NCI-H146 (cell line): ENCODE results near the gene KPTN.

Source experiments
- DNase-seq: peaks from one replicate; lab custom pipeline; 2025; lab: John Stamatoyannopoulos, UW

KPTN gene

DNA sequence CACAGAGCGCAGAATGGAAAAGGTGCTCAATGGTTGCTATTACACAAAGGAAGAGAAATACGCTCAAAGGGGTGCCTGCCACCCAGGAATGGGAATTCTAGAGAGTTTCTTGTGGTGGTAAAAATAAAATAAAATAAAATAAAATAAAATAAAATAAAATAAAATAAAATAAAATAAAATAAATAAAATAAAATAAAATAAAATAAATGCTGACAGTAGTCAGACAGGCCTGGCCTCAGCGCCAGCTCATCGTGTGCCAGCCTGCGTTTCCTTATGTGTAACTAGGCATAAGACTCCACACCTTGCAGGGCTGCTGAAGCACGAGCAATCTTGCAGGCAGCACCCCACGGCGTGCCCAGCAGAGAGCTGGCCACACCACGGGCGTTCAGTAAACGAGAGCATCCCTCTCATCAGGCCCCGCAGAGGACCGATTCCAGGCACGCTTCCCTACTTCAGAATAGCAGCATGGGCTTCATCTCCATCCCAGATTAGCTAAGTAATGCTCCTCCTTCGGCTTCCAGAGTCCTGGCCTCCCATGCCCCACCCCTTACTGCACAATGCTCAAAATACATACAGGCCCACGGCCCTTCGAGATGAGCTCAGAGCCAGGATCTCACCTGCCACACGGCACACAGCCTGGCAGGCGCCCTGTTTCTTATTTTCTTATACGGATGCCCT lies 25.3 kb upstream of the KPTN start:
- no peak for DNase-seq

DNA sequence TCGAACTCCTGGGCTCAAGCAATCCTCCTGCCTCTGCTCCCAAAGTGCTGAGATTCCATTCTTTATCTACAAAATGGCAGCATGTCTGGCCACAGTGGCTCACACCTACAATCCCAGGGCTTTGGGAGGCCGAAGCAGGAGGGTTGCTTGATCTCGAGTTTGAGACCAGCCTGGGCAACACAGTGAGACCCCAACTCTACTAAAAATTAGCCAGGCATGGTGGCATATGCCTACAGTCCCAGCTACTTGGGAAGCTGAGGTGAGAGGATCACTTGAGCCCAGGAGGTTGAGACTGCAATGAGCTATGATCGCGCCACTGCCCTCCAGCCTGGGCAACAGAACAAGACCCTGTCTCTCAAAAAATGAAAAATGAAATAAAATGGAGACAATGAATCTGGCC lies 24.7 kb upstream of the KPTN start:
- DNase-seq = no peak

DNA sequence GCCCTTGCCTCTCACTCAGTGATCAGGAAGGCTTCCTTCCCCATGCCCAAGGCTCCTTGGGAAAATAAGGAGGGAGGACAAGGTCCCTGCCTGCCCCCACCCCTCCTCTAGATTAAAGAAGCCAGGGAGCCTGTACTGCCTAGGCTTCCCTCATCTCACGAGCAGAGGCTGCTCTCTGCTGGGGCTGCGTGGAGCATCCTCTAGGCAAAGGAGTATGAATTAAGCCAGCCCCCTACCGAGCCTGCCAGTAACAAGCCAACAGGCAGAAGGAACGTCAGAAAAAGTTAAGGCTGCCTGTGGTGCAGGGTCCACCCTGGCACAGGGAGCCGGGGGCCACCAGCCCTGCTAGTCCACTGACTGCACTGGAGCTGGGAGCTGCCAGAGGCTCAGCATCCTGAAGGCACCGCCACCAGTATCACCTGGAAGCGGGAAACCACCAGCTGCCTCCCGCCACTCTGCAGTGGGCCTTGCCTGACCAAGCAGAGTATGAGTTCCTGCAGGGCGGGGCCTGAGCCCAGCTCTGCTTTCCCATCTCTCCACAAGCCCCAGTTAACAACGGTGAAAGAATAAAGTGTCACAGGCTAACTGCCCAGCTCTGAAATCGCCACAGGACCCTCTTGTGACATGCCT lies 24.0 kb upstream of the KPTN start:
- no peak for DNase-seq

DNA sequence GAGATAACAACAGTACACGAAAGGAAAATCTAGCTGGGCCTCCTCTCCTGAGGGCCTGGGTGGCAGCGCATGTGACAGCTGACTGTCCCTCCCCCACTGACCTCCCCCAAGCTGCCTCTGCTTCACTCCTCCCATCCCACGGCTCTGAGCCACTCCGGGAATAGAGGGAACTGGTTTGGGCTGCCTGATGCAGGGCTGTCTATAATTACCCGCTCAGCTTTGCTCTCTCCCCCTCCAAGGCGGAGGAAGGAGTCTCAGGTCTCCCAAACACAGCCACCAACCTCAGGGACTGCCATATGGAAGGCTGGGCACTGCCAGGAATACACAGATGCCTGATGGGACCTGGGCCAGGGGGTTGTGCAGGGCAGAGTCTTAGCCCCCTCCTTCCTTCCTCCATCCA lies 23.0 kb upstream of the KPTN start:
- DNase-seq = no peak

DNA sequence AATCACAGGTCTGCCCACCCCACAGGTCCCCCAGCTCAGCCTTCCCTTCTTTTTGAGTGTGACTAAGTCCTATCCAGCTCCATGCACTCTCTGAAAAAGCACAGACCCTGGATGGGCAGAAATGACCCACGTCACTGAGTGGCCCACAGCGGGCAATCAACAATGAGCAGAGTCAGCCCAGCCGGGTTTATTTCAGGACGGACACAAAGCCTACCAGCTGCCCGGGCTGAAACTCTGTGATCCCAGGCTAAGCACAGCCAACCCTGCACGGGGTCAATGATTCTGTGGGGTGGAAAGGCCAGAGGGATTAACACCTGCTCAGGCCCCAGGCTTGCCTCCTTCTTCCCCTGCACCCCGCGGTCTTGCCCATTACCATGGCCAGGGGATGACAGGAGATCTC lies 22.4 kb upstream of the KPTN start:
- no peak for DNase-seq

DNA sequence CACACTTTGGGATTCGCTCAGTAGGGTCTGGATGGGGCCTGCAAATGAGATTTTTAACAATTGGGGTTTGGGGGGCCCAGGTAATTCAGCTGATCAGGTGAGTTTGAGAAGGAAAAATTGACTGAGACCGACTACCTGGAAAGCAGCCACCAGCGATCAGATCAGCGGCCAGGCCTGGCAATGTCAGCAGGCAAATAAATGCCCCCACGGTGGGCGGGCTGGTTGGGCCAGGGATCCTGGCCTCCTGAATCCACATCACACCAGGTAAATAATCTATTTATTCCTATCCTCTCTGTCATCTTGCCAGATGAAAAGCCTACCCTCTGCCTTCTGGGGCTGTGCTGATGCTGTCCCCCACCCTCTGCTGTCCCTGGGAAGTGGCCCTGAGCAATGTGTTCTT lies 21.5 kb upstream of the KPTN start:
- DNase-seq = no peak

DNA sequence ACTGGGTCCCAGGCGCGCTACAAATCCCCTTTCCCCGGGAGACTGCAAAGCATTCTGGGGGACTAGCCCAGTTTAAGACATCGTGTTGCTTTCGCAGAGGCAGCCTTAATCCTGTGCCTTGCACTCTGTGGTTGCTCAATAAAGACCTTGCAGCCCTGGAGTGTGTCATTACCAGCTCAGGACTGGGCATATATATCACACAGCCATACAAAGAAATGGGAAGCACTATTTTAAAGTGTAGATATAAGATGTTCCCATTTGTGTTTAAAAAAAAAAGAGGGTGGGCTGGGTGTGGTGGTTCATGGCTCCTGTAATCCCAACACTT lies 19.8 kb upstream of the KPTN start:
- no peak for DNase-seq

DNA sequence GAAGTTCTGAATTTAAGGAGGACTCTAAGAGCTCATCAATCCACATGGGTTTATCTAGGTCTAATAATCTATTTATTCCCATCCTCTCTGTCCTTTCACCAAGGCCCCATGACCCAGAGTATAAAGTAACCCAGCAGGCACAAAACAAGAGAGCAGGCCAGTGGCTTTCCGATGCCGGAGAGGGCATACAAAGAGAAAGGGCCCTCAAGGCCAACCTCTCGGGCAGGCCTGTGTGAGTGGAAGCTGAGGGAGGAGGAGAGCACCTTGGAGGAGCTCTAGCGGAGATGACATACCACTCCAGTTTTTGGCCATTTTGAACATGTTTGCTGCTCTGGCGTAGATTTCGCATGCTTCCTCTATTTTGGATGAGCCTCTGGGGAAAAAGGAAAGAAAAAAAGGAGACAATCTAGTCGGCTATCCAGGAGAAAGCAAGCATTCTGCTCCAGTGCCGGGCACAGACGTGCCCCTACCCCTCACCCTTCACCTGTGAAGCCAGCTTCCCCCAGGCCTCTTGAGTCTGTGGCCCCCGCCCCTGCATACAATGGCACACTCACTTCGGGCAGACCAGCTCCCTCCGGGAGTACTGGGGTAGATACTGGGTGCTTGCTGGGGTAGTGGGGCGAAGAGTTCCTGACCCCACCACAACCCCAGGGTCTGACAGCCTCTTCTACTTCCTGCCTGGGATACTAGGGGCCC lies 19.3 kb upstream of the KPTN start:
- no peak for DNase-seq

DNA sequence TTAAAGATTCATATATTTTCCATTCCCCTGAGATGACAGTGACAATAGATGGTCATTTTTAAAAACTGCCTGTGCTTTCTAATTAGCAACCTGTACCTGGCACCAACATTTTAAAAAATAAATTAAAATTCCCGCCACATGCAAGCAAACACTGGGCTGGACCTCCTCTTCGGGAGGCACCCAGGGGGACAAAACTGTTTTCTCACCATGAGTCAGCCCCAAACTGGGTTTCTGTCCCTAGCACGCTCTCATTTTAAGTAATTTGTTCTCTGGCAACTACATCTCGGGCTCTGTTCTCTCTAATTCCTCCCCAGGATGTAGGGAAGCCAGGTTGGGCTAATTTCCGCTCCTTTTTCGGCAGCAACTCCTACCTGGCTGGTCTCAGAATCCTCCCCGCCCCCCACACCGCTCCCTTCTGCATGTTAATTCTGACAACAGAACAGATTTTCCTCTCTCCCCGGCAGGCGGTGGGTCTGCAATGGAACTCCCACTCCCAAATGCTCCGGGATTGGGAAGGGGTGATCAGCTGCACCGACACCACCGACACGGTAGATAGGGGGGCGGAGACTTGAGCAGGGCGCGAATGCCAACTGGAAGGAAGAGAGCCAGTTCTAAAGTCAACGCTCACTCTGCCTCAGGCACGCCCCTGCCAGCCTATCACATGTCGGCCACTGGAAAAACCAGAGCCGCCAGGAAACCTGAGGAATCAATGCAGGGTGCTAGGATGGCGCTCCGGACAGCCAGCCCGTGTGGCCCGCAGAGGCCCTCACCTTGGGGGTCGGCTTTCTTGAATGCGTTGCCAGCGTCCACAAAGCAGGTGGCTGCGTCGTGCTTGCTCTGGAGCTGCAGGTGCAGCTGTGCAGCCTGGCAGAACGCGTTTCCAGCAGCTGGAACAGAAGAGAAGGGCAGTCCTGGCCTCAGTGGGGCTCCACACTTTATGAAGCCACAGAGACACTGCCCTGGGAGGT lies 16.1 kb upstream of the KPTN start:
- no peak for DNase-seq

DNA sequence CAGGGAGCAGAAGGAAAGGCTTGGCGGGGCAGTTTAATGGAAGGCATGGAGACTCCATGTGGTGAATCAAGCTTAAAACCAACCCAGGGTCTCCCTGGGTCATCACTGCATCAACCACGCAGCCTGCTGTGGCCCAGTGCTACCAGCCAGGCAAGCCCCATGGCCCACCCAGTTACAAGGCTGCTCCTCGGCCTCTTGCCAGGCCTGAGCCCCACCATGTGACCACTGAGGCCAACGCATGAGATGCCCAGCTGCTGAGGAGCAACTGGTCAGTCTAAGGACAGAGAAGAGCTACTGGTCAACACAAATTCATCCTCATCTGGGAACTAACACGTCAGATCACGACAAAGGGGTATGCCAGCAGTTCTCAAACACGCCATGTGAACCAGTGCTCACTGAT lies 15.4 kb upstream of the KPTN start:
- no peak for DNase-seq

DNA sequence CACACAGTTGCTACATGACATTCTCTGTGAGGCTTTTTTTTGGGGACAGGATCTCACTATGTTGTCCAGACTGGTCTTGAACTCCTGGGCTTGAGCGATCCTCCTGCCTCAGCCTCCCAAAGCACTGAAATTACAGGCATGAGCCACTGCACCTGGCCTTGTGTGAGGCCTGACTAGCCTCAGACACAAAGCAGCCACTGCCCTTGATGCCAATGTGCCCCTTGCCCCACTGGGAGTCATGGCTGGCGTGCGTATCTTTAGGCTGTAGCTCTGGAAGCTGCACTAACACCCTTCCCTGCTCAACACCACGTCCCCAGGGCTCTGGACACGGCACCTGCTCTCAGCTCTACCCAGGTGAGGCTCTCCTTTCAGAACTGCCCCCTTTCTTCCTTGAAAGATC lies 14.5 kb upstream of the KPTN start:
- no peak for DNase-seq

DNA sequence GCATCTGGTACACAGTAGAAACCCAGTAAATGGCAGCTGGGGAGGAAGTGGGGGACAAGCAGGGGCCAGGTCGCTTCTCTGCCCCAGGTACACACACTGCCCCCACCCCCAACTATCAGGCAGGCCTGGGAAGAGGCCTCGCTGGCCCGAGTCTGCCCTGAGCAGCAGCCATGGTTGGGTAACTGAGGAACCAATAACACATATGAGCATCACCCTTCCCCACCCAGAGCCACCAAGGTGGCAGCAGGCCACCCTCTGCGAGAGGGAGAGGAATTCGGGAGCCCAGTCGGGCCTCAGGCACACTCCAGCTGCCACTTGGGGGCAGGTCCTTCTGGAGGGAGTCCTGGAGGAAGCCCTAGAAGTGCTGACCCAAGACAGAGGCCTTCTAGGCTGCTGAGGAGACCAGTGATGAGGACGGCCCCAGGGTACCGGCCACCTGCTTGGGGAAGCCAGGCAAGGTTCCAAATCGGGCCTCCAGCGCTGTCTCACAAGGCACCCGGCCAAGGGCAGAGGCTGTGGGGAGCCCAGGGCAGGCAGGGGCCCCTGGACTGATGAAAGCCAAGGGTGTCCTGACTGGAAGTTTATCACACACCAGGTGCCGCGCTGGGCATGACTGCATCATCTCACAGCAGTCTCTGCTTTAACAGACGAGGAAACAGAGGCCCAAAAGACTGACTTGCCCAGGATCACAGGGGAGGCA lies 14.0 kb upstream of the KPTN start:
- no peak for DNase-seq

DNA sequence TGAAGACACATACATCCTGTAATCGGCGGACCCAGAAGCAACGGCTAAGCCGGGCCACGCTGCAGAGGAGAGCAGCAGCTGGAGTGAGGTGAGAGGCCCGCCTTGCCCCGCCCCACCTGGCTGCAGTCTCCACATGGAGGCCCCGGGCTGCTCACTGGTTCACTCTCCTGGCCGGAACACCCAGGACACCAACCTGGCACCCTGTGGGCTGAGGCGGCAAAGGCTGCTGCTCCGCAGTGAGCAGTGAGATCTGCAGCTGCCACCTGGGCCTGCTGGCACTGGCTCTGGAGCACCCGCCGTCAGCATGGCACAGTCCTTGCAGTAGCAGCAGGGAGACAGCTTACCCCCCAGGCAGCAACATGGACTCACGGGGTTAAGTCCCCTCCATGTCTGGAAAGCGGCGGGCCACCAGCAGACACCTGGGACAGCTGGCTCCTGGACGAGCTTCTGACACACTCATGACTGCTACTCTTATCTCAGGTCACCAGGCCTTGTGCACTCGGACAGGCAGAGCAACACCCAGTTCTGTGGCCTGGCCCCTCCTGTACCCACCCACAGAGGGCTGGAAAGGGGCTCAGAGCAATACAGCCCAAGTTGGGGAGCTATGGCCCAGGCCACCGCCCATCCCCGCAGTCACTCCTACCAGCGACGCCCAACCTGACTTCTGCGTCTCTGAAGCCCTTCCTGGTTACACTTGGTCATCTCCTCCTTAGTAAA lies 13.2 kb upstream of the KPTN start:
- no peak for DNase-seq

DNA sequence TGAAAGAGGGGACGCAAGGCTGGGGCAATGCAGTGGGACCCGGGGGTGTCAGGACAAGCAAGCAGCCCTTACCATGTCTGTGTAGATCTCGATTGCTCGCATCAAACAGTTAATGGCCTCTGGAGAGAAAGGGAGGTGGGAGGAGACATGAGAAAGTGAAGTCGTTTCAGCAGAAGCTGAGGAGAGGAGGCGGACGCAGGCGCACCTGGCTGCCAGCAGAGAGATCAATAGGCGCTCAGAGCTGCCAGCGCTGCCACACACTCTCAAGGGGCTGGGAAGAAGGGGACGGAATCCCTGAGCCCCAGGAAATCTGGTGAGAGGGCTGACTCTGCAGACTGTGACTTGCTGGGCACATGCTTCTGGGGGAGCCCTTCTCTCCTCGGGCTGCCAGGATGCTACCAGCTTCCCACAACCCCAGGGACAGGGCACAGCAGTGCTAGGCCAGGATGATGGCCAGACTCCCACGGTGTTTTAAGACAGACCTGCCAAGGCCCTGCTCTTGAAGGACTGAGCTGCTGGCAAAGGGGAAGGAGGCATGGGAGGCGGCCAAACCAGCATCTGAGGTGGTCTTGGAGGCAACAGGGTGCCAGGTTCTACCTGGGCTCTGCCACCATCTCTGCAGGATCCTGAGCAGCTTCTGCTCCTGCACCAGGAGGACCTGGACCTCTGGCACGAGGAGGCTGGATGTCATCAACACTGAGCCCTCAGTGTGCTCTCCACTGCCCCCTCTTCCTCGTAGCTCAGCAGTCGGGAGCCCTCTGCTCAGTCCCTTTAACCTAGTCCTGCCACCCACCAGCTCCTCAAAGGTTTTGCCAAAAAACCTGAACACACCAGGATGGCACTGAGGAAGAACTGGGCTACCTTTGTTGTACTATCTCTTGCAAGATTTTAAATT lies 11.7 kb upstream of the KPTN start:
- DNase-seq = no peak

DNA sequence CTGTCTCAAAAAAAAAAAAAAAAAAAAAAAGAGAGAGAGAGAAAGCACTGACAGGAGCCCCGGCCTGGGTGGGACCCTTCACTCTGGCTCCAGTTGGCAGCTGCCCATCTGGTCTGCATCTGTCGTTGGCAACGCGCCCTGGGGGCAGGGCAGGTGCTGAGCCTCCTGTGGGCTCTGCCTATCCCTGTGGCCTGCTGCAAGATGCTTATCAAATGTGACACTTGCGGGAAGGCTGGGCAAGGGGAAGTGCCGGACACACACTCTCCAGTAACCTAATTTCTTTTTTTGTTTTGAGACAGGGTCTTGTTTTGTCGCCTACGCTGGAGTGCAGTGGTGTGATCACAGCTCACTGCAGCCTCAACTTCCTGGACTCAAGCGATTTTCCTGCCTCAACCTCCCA lies 10.7 kb upstream of the KPTN start:
- no peak for DNase-seq

DNA sequence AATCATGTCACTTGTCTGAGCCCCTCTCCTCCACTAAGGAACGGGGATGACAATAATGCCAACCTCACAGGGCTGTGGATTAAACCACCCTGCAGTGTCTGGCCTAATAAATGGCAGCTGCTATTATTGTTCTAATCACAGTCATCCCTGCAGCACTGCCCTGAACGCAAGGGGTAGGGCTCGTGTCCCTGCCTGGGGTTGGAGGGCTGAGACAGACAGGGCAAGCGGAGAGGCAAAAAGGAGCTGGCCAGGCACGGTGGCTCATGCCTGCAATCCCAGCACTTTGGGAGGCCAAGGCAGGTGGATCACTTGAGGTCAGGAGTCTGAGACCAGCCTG lies 10.2 kb upstream of the KPTN start:
- DNase-seq = no peak

DNA sequence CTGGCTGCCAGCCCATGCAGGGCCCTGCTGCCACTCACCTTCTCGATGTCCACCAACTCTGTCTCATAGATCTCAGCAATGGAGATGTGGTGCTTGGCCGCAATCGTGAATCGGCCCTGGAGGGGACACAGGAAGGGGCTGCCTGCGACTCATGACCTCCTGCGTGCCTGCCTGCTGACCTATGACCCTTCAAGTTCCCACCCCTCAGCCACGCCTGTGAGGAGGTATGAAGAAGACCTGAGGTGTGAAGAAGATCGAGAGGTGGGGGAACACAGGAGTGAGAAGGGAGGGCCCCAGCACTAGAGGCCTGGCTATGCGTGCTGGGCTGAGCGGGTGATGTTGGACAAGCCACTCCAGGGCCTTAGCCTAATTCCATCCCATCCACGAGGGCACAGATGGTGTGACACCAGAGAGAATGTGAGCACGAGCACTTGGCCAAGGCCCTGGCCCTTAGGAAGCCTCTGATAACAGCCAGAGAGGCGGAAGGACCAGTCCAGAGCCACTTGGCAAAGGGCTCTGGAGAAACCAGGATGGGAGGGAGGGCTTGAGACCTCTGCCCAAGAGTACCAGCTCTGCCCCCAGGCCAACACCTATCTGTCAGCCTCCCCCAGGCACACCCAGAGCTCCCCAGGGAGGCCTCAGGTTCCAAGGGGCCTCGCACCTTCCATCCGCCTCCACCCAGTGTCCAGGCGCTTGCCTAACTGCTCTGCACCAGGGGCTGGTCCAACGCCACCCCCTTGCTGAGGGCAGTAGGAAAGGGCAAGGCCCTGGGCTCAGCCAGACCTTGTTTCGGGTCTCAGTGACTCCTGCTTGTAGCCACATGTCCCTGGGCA lies 9.6 kb upstream of the KPTN start:
- DNase-seq = no peak

DNA sequence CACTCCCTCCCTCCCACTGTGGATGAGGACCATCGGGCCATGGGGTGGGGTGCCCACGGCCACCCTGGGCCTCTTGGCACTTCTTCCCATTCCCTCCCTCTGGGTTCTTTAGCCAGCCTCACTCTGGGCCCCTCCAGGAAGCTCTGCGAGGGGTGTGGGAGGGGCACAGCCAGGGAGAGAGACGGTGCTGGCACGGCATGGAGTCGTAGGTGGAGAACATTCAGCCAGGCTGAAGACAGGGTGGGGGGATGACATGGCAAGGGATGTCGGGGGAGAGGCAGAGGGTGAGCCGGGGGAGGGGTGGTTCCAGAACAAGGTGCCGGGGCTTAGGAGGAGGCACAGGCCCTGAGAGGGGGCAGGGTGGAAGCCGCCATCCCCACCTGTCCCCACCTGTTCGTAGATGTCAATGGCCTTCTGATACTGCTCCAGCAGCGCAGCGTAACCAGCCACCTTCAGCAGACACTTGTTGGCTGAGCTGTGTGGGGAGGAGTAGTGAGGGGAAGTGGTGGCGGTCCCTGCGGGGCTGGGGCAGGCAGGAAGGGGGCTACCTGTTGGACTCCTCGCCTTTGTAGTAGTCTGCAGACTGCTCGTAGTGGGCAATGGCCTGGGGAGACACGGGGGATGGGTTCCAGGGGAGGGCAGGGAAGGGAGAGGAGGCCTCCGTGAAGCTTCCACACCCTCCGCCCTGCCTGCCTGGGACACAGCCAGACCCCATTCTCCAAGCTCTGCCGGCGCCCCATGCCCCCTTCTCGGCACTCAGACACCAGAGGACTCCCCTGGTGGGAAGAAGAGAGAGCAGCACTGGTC lies 8.8 kb upstream of the KPTN start:
- DNase-seq = no peak

DNA sequence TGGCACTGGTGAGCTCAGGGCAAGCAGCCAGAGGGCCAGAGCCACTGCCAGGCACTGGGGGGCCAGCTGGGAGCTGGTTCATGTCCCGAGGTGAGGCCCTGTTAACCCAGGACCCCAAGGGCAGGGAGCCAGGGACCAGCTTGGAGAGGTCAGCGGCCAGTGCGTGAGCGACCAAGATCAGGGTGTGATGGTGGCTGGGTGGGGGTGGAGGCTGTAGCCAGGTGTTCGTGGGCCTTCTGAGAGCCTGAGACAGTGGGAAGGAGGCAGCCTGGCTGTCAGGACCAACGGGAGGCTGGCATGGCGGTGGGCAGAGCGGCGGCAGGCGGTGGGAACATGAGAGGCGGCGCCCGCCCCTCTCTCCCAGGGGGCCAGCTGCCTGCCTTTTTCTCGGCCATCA lies 8.1 kb upstream of the KPTN start:
- no peak for DNase-seq
